ENCODE data around the gene ATP5MG.
"Not testable (repeated sequence)": the region's sequence is repeated elsewhere in the genome, so short reads cannot be mapped to it uniquely, and the experiment has no call there.

ATP5MG gene

GRCh38 chr11:118410055-118410745 lies 8.8 kb downstream of the ATP5MG start:
- no peak for DNase-seq

GRCh38 chr11:118411530-118411929 lies 10.1 kb downstream of the ATP5MG start:
- no peak for DNase-seq

- DNase-seq, result no peak
Observed at GRCh38 chr11:118412921-118413320, 11.5 kb downstream of the ATP5MG start.

DNA sequence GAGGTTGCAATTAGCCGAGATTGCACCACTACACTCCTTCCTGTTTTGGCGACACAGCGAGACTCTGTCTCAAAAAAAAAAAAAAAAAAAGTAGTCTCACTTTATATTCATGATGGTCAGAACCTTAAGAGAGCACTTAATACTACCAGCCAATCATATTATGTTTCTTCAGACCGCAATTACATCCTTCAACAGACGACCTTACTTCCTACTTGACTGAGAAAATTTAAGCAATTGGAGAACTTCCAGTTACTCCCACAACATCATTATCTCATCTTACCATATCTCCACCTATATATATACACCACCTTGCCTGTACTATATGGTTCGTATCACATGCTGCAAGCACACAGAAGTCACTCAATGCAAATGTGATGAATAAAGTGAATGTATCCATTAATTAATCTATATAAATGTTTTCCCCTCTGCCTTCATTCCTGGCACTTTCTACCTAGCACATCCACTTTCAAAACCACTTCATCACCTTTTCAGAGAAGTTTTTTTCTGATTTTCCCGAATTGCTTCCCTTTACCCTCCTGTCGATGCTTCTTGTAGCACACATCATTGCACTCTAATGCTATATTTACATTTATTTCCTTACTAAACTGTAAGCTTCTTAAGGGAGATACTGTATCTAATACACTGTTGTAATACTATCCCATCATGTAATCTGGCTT lies 13.8 kb downstream of the ATP5MG start:
- no peak for DNase-seq

- DNase-seq, result no peak
Observed at GRCh38 chr11:118415739-118416068, 14.3 kb downstream of the ATP5MG start.

- DNase-seq, result not testable (repeated sequence)
Observed at GRCh38 chr11:118416900-118417299, 15.5 kb downstream of the ATP5MG start.

- no peak for DNase-seq
Observed at GRCh38 chr11:118417801-118418200, 16.4 kb downstream of the ATP5MG start.

GRCh38 chr11:118418766-118419165 lies 17.4 kb downstream of the ATP5MG start:
- no peak for DNase-seq

- DNase-seq, result peak in 1 of 2 experiments; percentile 15
Observed at GRCh38 chr11:118427707-118428106, 26.3 kb downstream of the ATP5MG start.

DNA sequence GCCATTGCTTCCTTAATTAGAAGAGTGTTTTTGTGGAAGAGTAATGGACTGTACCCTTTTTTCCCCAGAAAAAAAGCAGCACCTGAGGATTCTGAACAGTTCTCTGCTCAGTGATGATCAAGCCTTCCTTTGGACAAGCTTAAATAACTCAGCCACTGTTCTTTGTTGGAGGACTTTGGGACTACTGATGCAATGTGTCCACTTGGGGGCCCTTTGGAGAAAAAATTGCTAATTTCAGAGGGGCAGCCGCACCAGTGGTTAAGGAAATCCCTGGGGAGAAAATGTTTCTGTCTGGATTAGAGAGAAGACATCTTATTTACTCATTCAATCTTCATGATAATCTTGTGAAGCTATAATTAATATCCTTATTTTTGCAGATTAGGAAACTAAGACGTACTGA lies 29.6 kb downstream of the ATP5MG start:
- DNase-seq, result peak in 1 of 2 experiments; percentile 42

GRCh38 chr11:118434123-118434552 lies 32.7 kb downstream of the ATP5MG start:
- DNase-seq, result peak in 1 of 2 experiments; percentile 67

DNA sequence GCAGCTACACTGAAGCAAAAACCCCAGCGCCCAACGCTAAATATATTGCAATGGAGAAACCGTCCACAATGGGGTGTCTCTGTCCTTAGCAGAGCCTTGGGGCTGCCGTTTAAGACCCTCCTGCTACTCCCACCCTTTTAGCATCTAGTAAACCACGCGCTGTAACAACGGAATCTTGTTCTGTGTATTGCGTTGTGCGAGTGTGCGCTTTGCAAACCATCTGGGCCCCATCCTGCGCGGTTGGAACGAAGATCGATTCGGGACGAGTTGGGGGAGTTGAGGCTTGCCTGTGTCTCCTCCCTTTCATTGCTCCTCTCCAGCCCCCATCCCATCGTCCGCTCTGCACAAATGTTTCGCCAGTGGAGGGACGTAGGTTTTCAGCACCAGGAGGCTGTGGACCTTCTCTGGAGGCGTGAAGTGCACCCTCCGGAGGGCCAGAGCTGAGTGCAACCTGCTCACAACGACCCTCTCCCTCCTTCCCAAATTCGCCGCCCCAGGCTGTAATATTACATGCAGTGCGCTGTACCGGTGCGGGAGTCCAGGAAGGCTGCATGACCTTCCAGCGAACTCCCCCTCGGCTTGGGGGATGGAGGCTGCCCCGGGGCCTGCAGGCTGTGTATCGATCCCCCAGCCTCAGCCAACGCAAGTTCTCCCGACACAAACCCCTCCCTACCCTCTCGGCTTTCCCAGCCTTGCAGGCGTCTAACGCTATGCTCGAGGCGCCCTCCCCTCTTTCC lies 33.3 kb downstream of the ATP5MG start:
- peak in 1 of 2 experiments; percentile 38 for DNase-seq

GRCh38 chr11:118435290-118435892 lies 34.0 kb downstream of the ATP5MG start:
- peak; percentile 91 to 92 for DNase-seq

GRCh38 chr11:118435893-118436624 lies 34.7 kb downstream of the ATP5MG start, which contains the start of gene KMT2A:
Gene KMT2A, plus strand, starts transcription at chr11:118436492. Its CDS starts 21 bp downstream, at chr11:118436513.
- peak; percentile 91 to 96 for DNase-seq

GRCh38 chr11:118436639-118437207 lies 35.3 kb downstream of the ATP5MG start:
- DNase-seq, result no peak

DNA sequence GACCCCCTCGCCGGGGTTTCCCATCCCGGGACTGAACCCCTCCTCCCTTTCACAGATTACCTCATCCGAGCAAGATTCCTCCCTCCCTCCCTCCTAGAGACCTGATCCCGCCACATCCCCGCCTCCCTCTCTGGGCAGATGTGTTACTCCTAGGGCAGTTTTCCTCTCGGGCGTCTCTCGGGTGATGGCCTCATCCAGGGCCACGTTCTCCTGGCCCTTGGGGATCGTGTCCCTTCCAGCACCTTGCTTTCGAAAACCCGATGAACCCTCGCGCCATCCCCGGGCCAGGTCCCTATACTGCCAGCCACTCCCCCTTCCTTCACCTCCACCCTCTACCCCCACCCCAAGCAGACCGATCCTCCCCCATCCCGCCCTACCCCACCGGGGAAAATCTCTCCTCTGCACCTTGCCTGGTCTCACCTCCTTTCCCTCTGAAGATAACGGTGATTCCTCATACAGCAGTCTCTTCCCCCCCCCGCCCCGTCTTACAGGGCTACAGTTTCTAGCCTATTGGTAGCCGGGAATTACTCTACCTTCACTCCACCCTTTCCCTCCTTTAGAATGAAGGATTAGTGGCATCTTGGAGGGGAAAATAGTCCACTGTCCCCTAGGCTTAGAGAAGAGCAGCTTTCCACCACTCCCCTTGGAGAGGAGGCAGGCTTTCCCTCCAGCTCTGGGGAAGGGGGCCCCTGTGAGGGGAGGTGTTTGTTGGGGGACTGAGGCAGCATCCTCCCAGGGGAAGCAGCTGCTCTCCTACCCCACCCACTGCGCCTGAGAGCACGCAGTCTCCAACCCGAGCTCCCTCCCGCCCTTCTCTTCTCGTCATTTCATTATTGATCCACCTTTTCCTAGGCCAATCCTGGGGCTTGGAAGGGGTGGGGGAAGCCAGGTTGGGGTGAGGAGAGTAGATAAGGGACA lies 36.1 kb downstream of the ATP5MG start:
- peak; percentile 18 to 47 for DNase-seq

GRCh38 chr11:118438314-118438931 lies 37.0 kb downstream of the ATP5MG start:
- DNase-seq, result no peak

DNA sequence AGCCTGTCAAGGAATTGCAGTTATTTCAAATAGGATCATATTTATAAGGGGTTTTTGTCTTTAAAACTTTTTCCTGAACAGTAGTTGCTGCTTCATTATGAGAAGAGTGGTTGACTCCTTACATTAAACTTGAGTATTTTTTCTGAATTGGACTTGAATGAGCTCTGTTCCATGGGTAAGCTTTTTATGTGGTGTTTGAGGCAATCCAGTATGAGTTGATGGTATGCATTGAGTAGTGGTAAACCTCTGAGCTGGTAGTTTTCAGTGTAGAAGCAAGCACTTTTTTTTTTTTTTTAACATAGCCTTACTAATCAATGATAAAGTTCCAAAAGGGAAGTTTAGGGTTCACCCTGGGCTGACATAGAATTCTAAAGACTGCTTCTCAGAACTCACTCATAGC lies 38.2 kb downstream of the ATP5MG start:
- DNase-seq, result no peak

DNA sequence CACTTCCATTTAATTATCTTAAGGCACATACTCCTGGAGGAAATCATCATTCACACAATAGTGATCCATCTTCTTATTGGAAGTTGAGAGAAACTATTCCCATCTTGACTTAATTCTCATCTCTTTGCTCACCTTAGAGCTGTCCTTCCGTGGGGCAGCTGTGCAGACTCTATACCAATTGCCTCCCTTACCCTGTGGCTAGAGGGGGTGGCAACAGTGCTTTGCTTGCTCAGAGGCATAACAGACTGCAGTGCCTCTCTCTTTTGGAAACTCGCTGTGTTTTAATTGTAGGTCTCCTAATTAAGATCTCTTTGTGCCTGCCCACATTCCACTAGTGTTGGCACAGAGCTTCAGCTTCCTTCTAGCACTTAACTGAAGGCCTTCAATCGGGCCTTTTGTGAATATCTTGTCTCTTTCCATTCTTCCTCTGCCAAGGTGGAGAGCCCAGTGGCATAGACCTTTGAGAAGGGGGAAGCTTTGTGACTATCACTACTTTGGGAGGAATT lies 40.4 kb downstream of the ATP5MG start:
- DNase-seq, result no peak

DNA sequence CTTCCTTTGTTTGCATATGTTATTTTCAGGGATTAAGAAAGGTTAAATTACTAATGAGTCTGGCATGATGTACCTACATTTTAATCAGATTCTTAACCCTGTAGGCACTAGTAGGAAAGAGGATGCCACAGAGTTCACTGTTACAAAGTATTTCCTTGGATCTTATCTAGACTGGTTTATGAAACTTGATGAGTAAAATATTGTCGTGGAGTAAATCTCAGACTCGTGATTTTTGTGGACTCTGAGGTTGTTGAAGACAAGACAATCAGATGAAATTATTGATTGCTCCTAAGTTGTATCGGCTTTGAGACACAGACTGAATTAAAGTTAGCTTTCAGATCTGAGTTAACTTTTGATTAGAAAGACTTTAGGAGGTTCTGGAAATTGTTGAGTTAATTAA lies 40.9 kb downstream of the ATP5MG start:
- DNase-seq, result no peak

All from NCI-H524 (cell line).